Panc1 (cell line): ENCODE results near the gene ZNF783. TPM values are rescaled to one million over a fixed set of nuclear protein-coding genes. Genes with fewer than 3 reads are reported as not detected.
"Not testable (repeated sequence)": the region's sequence is repeated elsewhere in the genome, so short reads cannot be mapped to it uniquely, and the experiment has no call there.

Experiments used
- ATAC-seq: fragments of 200-7000 bp; cut with Tn5 transposase; 2 replicates; pipeline ENCODE4 v1.9.1; 2020; ENCODE audit warnings: mild to moderate bottlenecking, moderate library complexity
- BruUV-seq: library from RNA; stranded (reverse); fragments of 400-500 nt; replicated peaks from 2 replicates; lab custom pipeline; 2021; lab: Mats Ljungman, UMichigan
- CTCF ChIA-PET: fragments of 300-600 bp; sonication (Branson Sonifier 250); formaldehyde crosslinking; loops from one replicate; lab custom pipeline; 2022; ENCODE audit warnings: antibody characterized with exemption; lab: Charles Lee
- POLR2A ChIA-PET: fragments of 300-600 bp; sonication (Branson Sonifier 250); formaldehyde crosslinking; loops from one replicate; lab custom pipeline; 2022; ENCODE audit warnings: antibody characterized with exemption; lab: Charles Lee
- DNase-seq: peaks from one replicate; pipeline ENCODE4 v3.0.0-alpha.2; 2010; ENCODE audit warnings: low read depth, low spot score
- H3K27ac ChIP-seq: 2 replicates; pipeline ENCODE4 v1.5.1; 2011; ENCODE audit warnings: mild to moderate bottlenecking, low read length, inconsistent platforms
- H3K27me3 ChIP-seq: fragments of 200-500 bp; sonication (Bioruptor generic); 2 replicates; pipeline ENCODE4 v1.6.0; 2014; ENCODE audit warnings: low read length, inconsistent platforms; ENCODE audit not compliant: control insufficient read depth, insufficient read depth
- H3K36me3 ChIP-seq: fragments of 200-500 bp; sonication (Bioruptor generic); 2 replicates; pipeline ENCODE4 v1.5.1; 2014; ENCODE audit warnings: inconsistent platforms, mild to moderate bottlenecking, low read length, moderate library complexity; ENCODE audit not compliant: control insufficient read depth, insufficient read depth
- H3K4me1 ChIP-seq: 2 replicates; pipeline ENCODE4 v1.5.1; 2011; ENCODE audit warnings: inconsistent platforms, mild to moderate bottlenecking, low read length, moderate library complexity; ENCODE audit not compliant: control insufficient read depth, insufficient read depth
- H3K4me3 ChIP-seq, 2 experiments: 2 replicates each; pipeline ENCODE4 v1.5.1; 2011 to 2012; ENCODE audit warnings: low read depth in 2 of 2, low read length in 2 of 2, mild to moderate bottlenecking in 2 of 2, inconsistent platforms in 1 of 2, moderate library complexity in 1 of 2
- H3K9me3 ChIP-seq: fragments of 200-500 bp; sonication (Bioruptor generic); 2 replicates; pipeline ENCODE4 v1.5.1; 2014; ENCODE audit warnings: low read depth, mild to moderate bottlenecking, inconsistent platforms, low read length, moderate library complexity; ENCODE audit not compliant: control insufficient read depth, insufficient read depth
- POLR2AphosphoS5 ChIP-seq: IDR thresholded peaks from 2 replicates; pipeline ENCODE4 v1.6.1; 2012; ENCODE audit warnings: mild to moderate bottlenecking, low read depth, low read length, moderate library complexity
- SIN3A ChIP-seq: IDR thresholded peaks from 2 replicates; pipeline ENCODE4 v1.6.1; 2012; ENCODE audit warnings: low read depth, mild to moderate bottlenecking, low read length, moderate library complexity, borderline replicate concordance; ENCODE audit not compliant: insufficient read depth
- TCF7L2 ChIP-seq: IDR thresholded peaks from 2 replicates; pipeline ENCODE4 v1.6.1; 2011; ENCODE audit warnings: mild to moderate bottlenecking, low read depth, low read length, inconsistent platforms
- in situ Hi-C: cut with HindIII; loops from 2 replicates; pipeline ENCODE4 v1.10.0; 2016; ENCODE audit warnings: low sequenced_read_pairs, low pct_unique_long_range_greater_than_20kb
- intact Hi-C: fragments of 100-400 bp; cut with micrococcal nuclease; formaldehyde crosslinking; loops from one replicate; pipeline ENCODE4 v1.10.0; 2022; ENCODE audit not compliant: unreplicated experiment
- total RNA-seq: library from RNA; stranded (reverse); gene quantifications from one replicate; pipeline ENCODE4 v1.2.1, GENCODE V29; 2021; ENCODE audit not compliant: unreplicated experiment
- TF ChIP-seq, protein P1 (sequence below): fragments of 450-650 bp; IDR thresholded peaks from 2 replicates; pipeline ENCODE4 v1.5.1; 2017; ENCODE audit warnings: mild to moderate bottlenecking
- TF ChIP-seq, protein P2 (sequence below), 2 experiments: IDR thresholded peaks; 2 replicates each; pipeline ENCODE4 v1.6.1; 2011 to 2012; ENCODE audit warnings: low read depth in 2 of 2, control low read depth in 1 of 2, low read length in 1 of 2, mild to moderate bottlenecking in 1 of 2, moderate library complexity in 1 of 2; ENCODE audit not compliant: insufficient read depth in 1 of 2

The ZNF783 gene
- total RNA-seq, 1 experiment from 2014 or later = 16.6 TPM

DNA sequence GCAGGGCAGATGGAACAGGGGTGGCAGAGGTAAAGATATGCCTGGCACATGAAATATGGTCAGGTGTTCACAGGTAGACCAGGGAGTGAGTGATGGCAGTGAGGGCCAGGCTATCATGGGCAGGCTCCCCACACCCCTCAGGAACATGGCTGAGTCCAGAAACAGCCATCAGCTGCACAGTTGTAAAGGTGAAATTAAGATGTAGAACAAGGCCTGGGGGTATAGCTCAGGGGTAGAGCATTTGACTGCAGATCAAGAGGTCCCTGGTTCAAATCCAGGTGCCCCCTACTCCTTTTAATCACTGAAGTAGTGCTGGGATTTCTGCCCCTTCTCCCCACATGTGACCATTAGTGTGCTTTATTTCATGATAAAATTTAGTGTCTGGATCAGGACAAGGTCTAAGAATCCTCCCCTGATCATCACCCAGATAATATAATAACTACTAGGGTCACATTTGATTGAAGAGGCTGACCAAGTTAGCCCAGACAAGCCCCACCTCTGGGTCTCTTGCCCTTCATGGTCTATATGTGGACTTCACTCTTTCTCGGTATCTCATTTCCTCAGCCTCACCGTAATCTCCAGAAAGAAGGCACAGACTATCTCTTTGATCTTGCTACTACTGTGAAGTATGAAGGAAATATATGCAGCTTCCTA, 69.0 kb downstream of the ZNF783 start:
- Histone ChIP-seq H3K4me3 (no peak overlapping the region), H3K4me1 (no peaks in the 10 kb centered on the region), H3K36me3 (no peaks in the 10 kb centered on the region), H3K27me3 (no peaks in the 10 kb centered on the region), H3K27ac (no peak overlapping the region), H3K9me3 (no peaks in the 10 kb centered on the region)
- in situ Hi-C loops = no loop called here
- TF ChIP-seq, protein P1, sequence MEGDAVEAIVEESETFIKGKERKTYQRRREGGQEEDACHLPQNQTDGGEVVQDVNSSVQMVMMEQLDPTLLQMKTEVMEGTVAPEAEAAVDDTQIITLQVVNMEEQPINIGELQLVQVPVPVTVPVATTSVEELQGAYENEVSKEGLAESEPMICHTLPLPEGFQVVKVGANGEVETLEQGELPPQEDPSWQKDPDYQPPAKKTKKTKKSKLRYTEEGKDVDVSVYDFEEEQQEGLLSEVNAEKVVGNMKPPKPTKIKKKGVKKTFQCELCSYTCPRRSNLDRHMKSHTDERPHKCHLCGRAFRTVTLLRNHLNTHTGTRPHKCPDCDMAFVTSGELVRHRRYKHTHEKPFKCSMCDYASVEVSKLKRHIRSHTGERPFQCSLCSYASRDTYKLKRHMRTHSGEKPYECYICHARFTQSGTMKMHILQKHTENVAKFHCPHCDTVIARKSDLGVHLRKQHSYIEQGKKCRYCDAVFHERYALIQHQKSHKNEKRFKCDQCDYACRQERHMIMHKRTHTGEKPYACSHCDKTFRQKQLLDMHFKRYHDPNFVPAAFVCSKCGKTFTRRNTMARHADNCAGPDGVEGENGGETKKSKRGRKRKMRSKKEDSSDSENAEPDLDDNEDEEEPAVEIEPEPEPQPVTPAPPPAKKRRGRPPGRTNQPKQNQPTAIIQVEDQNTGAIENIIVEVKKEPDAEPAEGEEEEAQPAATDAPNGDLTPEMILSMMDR = no peak
- TF ChIP-seq SIN3A (no peak), TCF7L2 (no peak), POLR2AphosphoS5 (no peak)
- TF ChIP-seq, protein P2, sequence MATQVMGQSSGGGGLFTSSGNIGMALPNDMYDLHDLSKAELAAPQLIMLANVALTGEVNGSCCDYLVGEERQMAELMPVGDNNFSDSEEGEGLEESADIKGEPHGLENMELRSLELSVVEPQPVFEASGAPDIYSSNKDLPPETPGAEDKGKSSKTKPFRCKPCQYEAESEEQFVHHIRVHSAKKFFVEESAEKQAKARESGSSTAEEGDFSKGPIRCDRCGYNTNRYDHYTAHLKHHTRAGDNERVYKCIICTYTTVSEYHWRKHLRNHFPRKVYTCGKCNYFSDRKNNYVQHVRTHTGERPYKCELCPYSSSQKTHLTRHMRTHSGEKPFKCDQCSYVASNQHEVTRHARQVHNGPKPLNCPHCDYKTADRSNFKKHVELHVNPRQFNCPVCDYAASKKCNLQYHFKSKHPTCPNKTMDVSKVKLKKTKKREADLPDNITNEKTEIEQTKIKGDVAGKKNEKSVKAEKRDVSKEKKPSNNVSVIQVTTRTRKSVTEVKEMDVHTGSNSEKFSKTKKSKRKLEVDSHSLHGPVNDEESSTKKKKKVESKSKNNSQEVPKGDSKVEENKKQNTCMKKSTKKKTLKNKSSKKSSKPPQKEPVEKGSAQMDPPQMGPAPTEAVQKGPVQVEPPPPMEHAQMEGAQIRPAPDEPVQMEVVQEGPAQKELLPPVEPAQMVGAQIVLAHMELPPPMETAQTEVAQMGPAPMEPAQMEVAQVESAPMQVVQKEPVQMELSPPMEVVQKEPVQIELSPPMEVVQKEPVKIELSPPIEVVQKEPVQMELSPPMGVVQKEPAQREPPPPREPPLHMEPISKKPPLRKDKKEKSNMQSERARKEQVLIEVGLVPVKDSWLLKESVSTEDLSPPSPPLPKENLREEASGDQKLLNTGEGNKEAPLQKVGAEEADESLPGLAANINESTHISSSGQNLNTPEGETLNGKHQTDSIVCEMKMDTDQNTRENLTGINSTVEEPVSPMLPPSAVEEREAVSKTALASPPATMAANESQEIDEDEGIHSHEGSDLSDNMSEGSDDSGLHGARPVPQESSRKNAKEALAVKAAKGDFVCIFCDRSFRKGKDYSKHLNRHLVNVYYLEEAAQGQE (IDR thresholded peaks at IDR 0.05; ENCODE audit: insufficient read depth in 1 of 2, low read depth in 2 of 2, low read length in 1 of 2) = no peak
- BruUV-seq = no TSS peak
- ATAC-seq (peak; percentile 78), DNase-seq (no peak)
- intact Hi-C loops = no loop called here
- ChIA-PET POLR2A (no interaction called here), CTCF (no interaction called here)

DNA sequence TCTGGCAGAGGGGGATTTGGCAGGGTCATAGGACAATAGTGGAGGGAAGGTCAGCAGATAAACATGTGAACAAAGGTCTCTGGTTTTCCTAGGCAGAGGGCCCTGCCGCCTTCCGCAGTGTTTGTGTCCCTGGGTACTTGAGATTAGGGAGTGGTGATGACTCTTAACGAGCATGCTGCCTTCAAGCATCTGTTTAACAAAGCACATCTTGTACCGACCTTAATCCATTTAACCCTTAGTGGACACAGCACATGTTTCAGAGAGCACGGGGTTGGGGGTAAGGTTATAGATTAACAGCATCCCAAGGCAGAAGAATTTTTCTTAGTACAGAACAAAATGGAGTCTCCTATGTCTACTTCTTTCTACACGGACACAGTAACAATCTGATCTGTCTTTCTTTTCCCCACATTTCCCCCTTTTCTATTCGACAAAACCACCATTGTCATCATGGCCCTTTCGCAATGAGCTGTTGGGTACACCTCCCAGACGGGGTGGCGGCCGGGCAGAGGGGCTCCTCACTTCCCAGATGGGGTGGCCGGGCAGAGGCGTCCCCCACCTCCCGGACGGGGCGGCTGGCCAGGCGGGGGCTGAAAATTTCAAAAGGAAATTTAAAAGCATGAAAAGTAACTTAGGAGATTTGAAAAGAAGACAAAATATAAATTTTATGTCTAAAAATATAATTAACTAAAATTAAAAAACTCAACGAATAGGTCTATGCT, 70.8 kb downstream of the ZNF783 start:
- intact Hi-C loops, DNase-seq, H3K4me3 ChIP-seq, H3K4me1 ChIP-seq, H3K27me3 ChIP-seq, H3K9me3 ChIP-seq, ATAC-seq, BruUV-seq, H3K36me3 ChIP-seq, H3K27ac ChIP-seq, CTCF ChIA-PET, POLR2A ChIA-PET, in situ Hi-C loops: not testable (repeated sequence)

DNA sequence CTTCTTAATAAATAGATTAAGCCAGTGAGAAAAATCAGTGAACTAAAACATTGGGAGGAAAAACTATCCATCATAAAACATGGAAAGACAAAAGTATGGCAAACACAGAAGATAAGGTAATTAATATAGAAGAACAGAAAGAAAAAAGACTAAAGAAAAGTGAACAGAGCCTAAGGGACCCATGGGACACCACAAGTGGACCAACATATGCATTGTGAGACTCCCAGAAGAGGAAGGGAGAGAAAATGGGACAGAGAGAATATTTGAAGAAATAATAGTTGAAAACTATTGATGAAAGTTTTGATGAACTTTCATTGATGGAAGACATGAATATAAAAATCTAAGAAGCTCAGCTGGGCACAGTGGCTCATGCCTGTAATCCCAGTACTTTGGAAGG, 71.3 kb downstream of the ZNF783 start:
- no peak for TF ChIP-seq POLR2AphosphoS5
- no peak for TF ChIP-seq TCF7L2
- TF ChIP-seq, protein P1 = no peak
- TF ChIP-seq, protein P2 (IDR thresholded peaks at IDR 0.05; ENCODE audit: insufficient read depth in 1 of 2, low read depth in 2 of 2, low read length in 1 of 2) = no peak
- CTCF ChIA-PET = no interaction called here
- DNase-seq (no peak), ATAC-seq (no peak)
- no peaks in the 10 kb centered on the region for H3K36me3 ChIP-seq
- intact Hi-C loops (no loop called here), in situ Hi-C loops (no loop called here)
- H3K9me3 ChIP-seq = no peaks in the 10 kb centered on the region
- H3K27ac ChIP-seq = no peak overlapping the region
- no peaks in the 10 kb centered on the region for H3K4me1 ChIP-seq
- BruUV-seq = no TSS peak
- POLR2A ChIA-PET = no interaction called here
- no peak overlapping the region for H3K4me3 ChIP-seq
- no peaks in the 10 kb centered on the region for H3K27me3 ChIP-seq
